Gastroesophageal sphincter (tissue), 4 donors: ENCODE results near the gene NRXN3. TPM values are rescaled to one million over a fixed set of nuclear protein-coding genes. Genes with fewer than 3 reads are reported as not detected.

Experiments used
- ATAC-seq: fragments of 150-250 bp; one replicate; pipeline ENCODE4 v1.9.1; 2016; ENCODE audit warnings: mild to moderate bottlenecking, moderate library complexity
- H3K27ac ChIP-seq, 4 donors: fragments of 200-600 bp; sonication (generic) in 3 of 4; 1 replicate in 3 of 4; 2 replicates in 1 of 4; pipeline ENCODE4 v1.5.1; 2016 to 2019
- H3K27me3 ChIP-seq: fragments of 200-600 bp; sonication (generic); one replicate; pipeline ENCODE4 v1.5.1; 2019
- H3K36me3 ChIP-seq, 2 donors: fragments of 200-600 bp; sonication (generic); one replicate each; pipeline ENCODE4 v1.5.1; 2019; ENCODE audit warnings: control low read depth in 1 of 2
- H3K4me1 ChIP-seq, 3 donors: fragments of 200-600 bp; sonication (generic); 1 replicate in 2 of 3; 2 replicates in 1 of 3; pipeline ENCODE4 v1.5.1; 2016 to 2019; ENCODE audit warnings: control low read depth in 2 of 3
- H3K4me3 ChIP-seq, 2 donors: fragments of 200-600 bp; sonication (generic); one replicate each; pipeline ENCODE4 v1.5.1; 2019; ENCODE audit warnings: mild to moderate bottlenecking in 1 of 2, moderate library complexity in 1 of 2
- H3K9me3 ChIP-seq, 3 donors: fragments of 200-600 bp; sonication (generic); one replicate each; pipeline ENCODE4 v1.5.1; 2017 to 2019; ENCODE audit warnings: control low read depth in 2 of 3
- EP300 ChIP-seq: sonication (generic); formaldehyde crosslinking; IDR thresholded peaks from one replicate; pipeline ENCODE4 v1.6.1; 2017; ENCODE audit warnings: antibody characterized with exemption, mild to moderate bottlenecking
- POLR2A ChIP-seq, 2 donors: fragments of 450-650 bp; IDR thresholded peaks; one replicate each; pipeline ENCODE4 v1.6.1; 2017; ENCODE audit warnings: antibody characterized with exemption in 2 of 2, mild to moderate bottlenecking in 2 of 2, moderate library complexity in 1 of 2
- POLR2AphosphoS5 ChIP-seq: sonication (generic); formaldehyde crosslinking; IDR thresholded peaks from one replicate; pipeline ENCODE4 v1.6.1; 2017; ENCODE audit warnings: antibody characterized with exemption
- WGBS, 2 donors: methylation state at CpG; one replicate each; pipeline ENCODE4 v1.1.5; 2018; ENCODE audit warnings: low coverage in 1 of 2; 5-methylcytosine and 5-hydroxymethylcytosine counted together
- total RNA-seq, 4 donors: library from RNA; depleted of rRNA; stranded (reverse); fragments of >200 nt; gene quantifications; one replicate each; pipeline ENCODE4 v1.1.0, GENCODE V29; 2016
- TF ChIP-seq, protein P1 (sequence below), 4 experiments: fragments of 200-600 bp in 2 of 4; fragments of 450-650 bp in 2 of 4; sonication (generic) in 1 of 4; IDR thresholded peaks; one replicate each; pipeline ENCODE4 v1.5.1; 2017 to 2019; ENCODE audit warnings: antibody characterized with exemption in 4 of 4, mild to moderate bottlenecking in 2 of 4, moderate library complexity in 2 of 4

The NRXN3 gene
- total RNA-seq, 4 donors from 2014 or later, result 74.2 to 192 (median 98.2) TPM

DNA sequence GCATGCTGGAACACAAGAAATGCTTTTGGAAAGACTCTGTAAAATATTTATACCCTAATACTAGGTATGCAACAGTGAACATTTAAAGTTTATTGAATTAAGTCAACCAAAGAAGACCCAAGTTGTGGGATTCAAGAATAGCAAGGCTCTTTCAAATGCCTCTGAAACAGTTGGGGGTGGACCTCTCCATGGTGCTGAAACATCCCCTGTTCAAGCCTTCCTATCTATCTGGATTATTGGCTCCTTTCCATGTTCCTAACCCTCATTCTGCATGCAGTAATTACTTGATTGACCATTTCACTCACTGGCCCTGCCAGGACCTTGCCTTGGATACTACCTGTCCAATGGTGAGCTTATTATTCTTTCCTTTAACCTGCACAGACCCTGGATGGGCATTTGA is 349.7 kb downstream of the NRXN3 start:
- Histone ChIP-seq H3K9me3 (no peaks in the 10 kb centered on the region), H3K4me1 (no peaks in the 10 kb centered on the region), H3K27ac (no peak overlapping the region), H3K36me3 (no peaks in the 10 kb centered on the region), H3K4me3 (no peak overlapping the region), H3K27me3 (no peaks in the 10 kb centered on the region)
- no peak for ATAC-seq
- TF ChIP-seq, protein P1, sequence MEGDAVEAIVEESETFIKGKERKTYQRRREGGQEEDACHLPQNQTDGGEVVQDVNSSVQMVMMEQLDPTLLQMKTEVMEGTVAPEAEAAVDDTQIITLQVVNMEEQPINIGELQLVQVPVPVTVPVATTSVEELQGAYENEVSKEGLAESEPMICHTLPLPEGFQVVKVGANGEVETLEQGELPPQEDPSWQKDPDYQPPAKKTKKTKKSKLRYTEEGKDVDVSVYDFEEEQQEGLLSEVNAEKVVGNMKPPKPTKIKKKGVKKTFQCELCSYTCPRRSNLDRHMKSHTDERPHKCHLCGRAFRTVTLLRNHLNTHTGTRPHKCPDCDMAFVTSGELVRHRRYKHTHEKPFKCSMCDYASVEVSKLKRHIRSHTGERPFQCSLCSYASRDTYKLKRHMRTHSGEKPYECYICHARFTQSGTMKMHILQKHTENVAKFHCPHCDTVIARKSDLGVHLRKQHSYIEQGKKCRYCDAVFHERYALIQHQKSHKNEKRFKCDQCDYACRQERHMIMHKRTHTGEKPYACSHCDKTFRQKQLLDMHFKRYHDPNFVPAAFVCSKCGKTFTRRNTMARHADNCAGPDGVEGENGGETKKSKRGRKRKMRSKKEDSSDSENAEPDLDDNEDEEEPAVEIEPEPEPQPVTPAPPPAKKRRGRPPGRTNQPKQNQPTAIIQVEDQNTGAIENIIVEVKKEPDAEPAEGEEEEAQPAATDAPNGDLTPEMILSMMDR (IDR thresholded peaks at IDR 0.05), result no peak
- no peak for TF ChIP-seq POLR2A (IDR thresholded peaks at IDR 0.05)
- no peak for TF ChIP-seq POLR2AphosphoS5
- no peak for TF ChIP-seq EP300

DNA sequence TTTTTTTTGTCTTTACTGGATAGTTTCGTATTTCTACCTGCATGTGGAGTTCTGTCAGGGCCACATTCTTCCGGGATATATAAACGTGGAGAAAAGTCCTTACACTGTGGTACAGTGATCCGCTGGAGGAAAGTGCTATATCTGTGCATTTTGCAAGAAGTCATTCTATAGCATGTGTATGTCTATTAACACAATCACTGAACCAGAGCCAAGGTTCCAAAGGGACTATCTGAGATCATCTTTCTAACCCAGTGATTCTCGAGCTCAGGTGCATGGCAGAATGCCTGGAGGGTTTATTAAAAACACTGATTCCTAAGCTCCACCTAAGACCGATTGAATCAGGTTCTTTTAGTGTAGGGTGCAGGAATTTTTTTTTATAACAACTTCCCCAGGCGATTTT is 354.0 kb downstream of the NRXN3 start:
- WGBS, 2 donors, result 56 to 74% methylated on average over 5 to 7 of the region's 7 CpGs
- Histone ChIP-seq H3K27ac (no peak overlapping the region), H3K4me3 (no peak overlapping the region), H3K9me3 (no peaks in the 10 kb centered on the region), H3K36me3 (no peaks in the 10 kb centered on the region), H3K27me3 (no peaks in the 10 kb centered on the region), H3K4me1 (no peaks in the 10 kb centered on the region)
- no peak for ATAC-seq
- TF ChIP-seq, protein P1 (IDR thresholded peaks at IDR 0.05), result no peak

DNA sequence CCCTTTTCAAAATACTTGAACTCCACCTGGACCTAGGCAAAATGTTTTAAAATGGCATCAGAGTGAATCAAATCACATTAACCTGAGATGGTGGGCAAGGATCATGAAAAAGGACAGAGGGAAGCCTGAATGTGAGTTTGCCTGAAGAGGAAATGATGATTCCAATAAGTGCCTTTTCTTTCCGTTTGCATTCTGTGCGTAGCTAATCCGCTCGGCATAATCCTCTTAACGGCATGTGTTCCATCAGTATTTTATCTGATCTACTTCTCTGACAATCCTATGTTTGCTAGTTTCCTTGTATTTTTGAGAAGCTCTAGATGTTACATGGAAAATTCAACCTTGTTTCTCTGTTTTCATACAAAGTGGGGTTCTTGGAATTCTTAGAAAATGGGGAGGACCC is 354.6 kb downstream of the NRXN3 start:
- 85 to 86% methylated on average over 5 of the region's 5 CpGs for WGBS, 2 donors
- Histone ChIP-seq H3K4me3 (no peak overlapping the region), H3K27me3 (no peaks in the 10 kb centered on the region), H3K27ac (no peak overlapping the region), H3K36me3 (no peaks in the 10 kb centered on the region), H3K4me1 (no peaks in the 10 kb centered on the region), H3K9me3 (no peaks in the 10 kb centered on the region)
- ATAC-seq, result no peak
- no peak for TF ChIP-seq POLR2A (IDR thresholded peaks at IDR 0.05)
- no peak for TF ChIP-seq POLR2AphosphoS5
- TF ChIP-seq, protein P1 (IDR thresholded peaks at IDR 0.05), result no peak
- TF ChIP-seq EP300, result no peak

DNA sequence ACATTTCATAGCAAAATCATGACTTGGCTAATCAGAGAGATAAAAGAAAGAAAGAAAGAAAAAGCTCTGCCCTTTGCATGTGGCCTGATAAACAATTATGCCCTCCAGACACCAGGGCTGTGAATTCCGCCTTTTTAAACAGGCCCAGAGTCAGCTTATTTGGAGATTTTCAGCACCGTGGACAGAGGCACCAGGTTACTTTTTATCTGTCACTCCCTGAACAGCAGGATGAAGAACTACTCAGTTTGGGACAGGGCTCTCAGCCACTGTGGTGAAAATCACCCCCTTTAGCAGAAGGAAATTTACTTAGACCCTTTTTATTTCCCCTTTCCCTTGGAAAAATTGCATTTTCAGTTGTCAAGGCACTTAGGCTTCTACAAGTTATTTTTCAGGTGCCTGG is 359.9 kb downstream of the NRXN3 start:
- Histone ChIP-seq H3K27me3 (no peaks in the 10 kb centered on the region), H3K4me3 (no peak overlapping the region), H3K36me3 (no peaks in the 10 kb centered on the region), H3K9me3 (no peaks in the 10 kb centered on the region), H3K27ac (no peak overlapping the region), H3K4me1 (no peaks in the 10 kb centered on the region)
- 7 to 8% methylated on average over 2 of the region's 2 CpGs for WGBS, 2 donors
- TF ChIP-seq EP300 (no peak), POLR2A (IDR thresholded peaks at IDR 0.05) (no peak), POLR2AphosphoS5 (no peak)
- TF ChIP-seq, protein P1 (IDR thresholded peaks at IDR 0.05), result no peak
- ATAC-seq, result no peak

DNA sequence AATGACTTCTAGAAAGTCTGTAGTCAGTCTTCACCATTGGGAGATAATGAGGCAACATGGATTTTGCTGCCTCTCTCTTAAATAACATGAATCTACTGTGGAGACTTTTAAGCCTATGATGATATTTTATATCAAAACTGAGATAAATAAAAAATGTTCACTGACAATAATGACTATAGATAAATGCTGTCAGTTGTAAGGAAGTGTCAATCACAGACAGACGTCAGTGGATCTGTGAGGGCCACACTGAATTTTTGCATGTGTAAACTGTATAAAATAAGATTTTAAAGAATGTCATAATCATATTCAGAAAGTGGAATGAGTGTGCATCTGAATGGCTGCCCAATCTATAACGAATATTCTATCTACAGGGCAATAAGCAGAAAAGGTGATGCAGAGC is 364.0 kb downstream of the NRXN3 start:
- Histone ChIP-seq H3K27me3 (no peaks in the 10 kb centered on the region), H3K4me3 (no peak overlapping the region), H3K4me1 (no peaks in the 10 kb centered on the region), H3K9me3 (no peaks in the 10 kb centered on the region), H3K27ac (no peak overlapping the region), H3K36me3 (no peaks in the 10 kb centered on the region)
- 53 to 54% methylated on average over 2 of the region's 2 CpGs for WGBS, 2 donors
- TF ChIP-seq POLR2AphosphoS5 (no peak), EP300 (no peak), POLR2A (IDR thresholded peaks at IDR 0.05) (no peak)
- TF ChIP-seq, protein P1 (IDR thresholded peaks at IDR 0.05), result no peak
- ATAC-seq, result no peak
